Sigmoid colon (tissue), 7 donors: ENCODE measurements around the gene RRP1B. TPM values are rescaled to one million over a fixed set of nuclear protein-coding genes. Genes with fewer than 3 reads are reported as not detected.

Experiments
- DNase-seq: peaks from one replicate; pipeline ENCODE4 v3.0.0-alpha.2; 2019
- H3K27ac ChIP-seq, 4 donors: fragments of 200-600 bp; sonication (generic); one replicate each; pipeline ENCODE4 v1.5.1; 2016 to 2019; ENCODE audit warnings: mild to moderate bottlenecking in 1 of 4
- H3K27me3 ChIP-seq, 3 donors: fragments of 200-600 bp; sonication (generic); one replicate each; pipeline ENCODE4 v1.5.1; 2019; ENCODE audit warnings: mild to moderate bottlenecking in 1 of 3
- H3K36me3 ChIP-seq, 4 donors: fragments of 200-600 bp; sonication (generic); one replicate each; pipeline ENCODE4 v1.5.1; 2016 to 2019
- H3K4me1 ChIP-seq, 4 donors: fragments of 200-600 bp; sonication (generic); one replicate each; pipeline ENCODE4 v1.5.1; 2017 to 2019
- H3K4me3 ChIP-seq, 4 donors: fragments of 200-600 bp; sonication (generic); one replicate each; pipeline ENCODE4 v1.5.1; 2017 to 2019; ENCODE audit warnings: mild to moderate bottlenecking in 2 of 4, moderate library complexity in 1 of 4
- H3K9me3 ChIP-seq, 4 donors: fragments of 200-600 bp in 3 of 4; sonication (generic) in 3 of 4; one replicate each; pipeline versions ENCODE4 v1.5.1 to v1.6.1; 2013 to 2019
- EP300 ChIP-seq, 4 donors: sonication (generic); formaldehyde crosslinking; IDR thresholded peaks; one replicate each; pipeline ENCODE4 v1.6.1; 2017; ENCODE audit warnings: antibody characterized with exemption in 4 of 4
- POLR2A ChIP-seq, 2 donors: fragments of 450-650 bp; IDR thresholded peaks; one replicate each; pipeline ENCODE4 v1.6.1; 2016; ENCODE audit warnings: antibody characterized with exemption in 2 of 2, mild to moderate bottlenecking in 2 of 2, moderate library complexity in 2 of 2
- POLR2AphosphoS5 ChIP-seq, 4 donors: sonication (generic); formaldehyde crosslinking; IDR thresholded peaks; one replicate each; pipeline ENCODE4 v1.6.1; 2017; ENCODE audit warnings: antibody characterized with exemption in 4 of 4
- WGBS, 2 donors: extraction: QIAGEN DNeasy Blood & Tissue Kit; methylation state at CpG; one replicate each; pipeline ENCODE4 v1.1.7; 2013; 5-methylcytosine and 5-hydroxymethylcytosine counted together
- intact Hi-C: fragments of 100-400 bp; cut with DNase I; formaldehyde crosslinking; loops from one replicate; pipeline ENCODE4 v1.15.1; 2023
- polyA plus RNA-seq, 3 donors: library from polyadenylated mRNA; stranded (reverse); fragments of 200-250 nt; gene quantifications; one replicate each; pipeline ENCODE4 v1.2.3, GENCODE V29; 2013
- total RNA-seq, 4 donors: library from RNA; depleted of rRNA; stranded (reverse); fragments of >200 nt; gene quantifications; one replicate each; pipeline ENCODE4 v1.1.0, GENCODE V29; 2016
- TF ChIP-seq, protein P1 (sequence below), 4 experiments: fragments of 450-650 bp in 3 of 4; fragments of 200-600 bp in 1 of 4; IDR thresholded peaks; one replicate each; pipeline ENCODE4 v1.5.1; 2016 to 2019; ENCODE audit warnings: antibody characterized with exemption in 4 of 4, mild to moderate bottlenecking in 3 of 4, moderate library complexity in 2 of 4
- donor health status: healthy with polysubstance abuse.
- donor health status: Bipolar disorder and iron deficiency.
- donor health status: healthy.

Gene RRP1B
- total and polyA plus RNA-seq, 7 donors = 3.5 to 20.5 (median 15.2) TPM

DNA sequence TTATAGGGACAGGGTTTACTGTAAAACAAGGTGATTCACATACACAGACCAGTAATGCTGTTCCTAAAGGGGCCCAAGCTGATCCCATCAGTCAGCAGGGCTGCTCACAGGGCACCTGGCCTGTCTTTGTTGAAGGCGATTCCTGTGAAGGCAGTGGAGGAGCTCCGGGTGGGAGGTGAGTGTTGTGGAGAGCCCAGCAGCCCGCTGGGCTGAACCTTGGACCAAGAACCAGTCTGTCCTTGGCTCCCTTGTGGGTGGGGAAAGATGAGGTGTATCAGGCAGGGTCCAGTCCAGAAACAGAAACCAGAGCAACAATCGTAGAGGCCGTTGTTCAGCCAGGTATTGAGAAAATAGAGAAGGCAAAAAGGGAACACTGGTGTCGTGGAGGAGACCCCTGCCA lies 72.1 kb downstream of the RRP1B start:
- intact Hi-C loops = no loop called here
- H3K4me1 ChIP-seq = peaks cover 0 to 54% (median 40%) of the 10 kb centered on the region in 4 donors
- H3K9me3 ChIP-seq = no peaks in the 10 kb centered on the region
- TF ChIP-seq EP300 (IDR thresholded peaks at IDR 0.05) = no peak
- no peak for TF ChIP-seq POLR2A (IDR thresholded peaks at IDR 0.05)
- TF ChIP-seq, protein P1, sequence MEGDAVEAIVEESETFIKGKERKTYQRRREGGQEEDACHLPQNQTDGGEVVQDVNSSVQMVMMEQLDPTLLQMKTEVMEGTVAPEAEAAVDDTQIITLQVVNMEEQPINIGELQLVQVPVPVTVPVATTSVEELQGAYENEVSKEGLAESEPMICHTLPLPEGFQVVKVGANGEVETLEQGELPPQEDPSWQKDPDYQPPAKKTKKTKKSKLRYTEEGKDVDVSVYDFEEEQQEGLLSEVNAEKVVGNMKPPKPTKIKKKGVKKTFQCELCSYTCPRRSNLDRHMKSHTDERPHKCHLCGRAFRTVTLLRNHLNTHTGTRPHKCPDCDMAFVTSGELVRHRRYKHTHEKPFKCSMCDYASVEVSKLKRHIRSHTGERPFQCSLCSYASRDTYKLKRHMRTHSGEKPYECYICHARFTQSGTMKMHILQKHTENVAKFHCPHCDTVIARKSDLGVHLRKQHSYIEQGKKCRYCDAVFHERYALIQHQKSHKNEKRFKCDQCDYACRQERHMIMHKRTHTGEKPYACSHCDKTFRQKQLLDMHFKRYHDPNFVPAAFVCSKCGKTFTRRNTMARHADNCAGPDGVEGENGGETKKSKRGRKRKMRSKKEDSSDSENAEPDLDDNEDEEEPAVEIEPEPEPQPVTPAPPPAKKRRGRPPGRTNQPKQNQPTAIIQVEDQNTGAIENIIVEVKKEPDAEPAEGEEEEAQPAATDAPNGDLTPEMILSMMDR (IDR thresholded peaks at IDR 0.05) = no peak
- TF ChIP-seq POLR2AphosphoS5 (IDR thresholded peaks at IDR 0.05) = no peak
- H3K27ac ChIP-seq = peak overlapping the region in 1 of 4 donors; percentile 48
- no peaks in the 10 kb centered on the region for H3K27me3 ChIP-seq
- 26 to 72% methylated on average over 6 of the region's 6 CpGs for WGBS, 2 donors
- peaks cover 0 to 9% (median 0%) of the 10 kb centered on the region in 4 donors for H3K36me3 ChIP-seq
- DNase-seq = no peak
- H3K4me3 ChIP-seq = no peak overlapping the region

DNA sequence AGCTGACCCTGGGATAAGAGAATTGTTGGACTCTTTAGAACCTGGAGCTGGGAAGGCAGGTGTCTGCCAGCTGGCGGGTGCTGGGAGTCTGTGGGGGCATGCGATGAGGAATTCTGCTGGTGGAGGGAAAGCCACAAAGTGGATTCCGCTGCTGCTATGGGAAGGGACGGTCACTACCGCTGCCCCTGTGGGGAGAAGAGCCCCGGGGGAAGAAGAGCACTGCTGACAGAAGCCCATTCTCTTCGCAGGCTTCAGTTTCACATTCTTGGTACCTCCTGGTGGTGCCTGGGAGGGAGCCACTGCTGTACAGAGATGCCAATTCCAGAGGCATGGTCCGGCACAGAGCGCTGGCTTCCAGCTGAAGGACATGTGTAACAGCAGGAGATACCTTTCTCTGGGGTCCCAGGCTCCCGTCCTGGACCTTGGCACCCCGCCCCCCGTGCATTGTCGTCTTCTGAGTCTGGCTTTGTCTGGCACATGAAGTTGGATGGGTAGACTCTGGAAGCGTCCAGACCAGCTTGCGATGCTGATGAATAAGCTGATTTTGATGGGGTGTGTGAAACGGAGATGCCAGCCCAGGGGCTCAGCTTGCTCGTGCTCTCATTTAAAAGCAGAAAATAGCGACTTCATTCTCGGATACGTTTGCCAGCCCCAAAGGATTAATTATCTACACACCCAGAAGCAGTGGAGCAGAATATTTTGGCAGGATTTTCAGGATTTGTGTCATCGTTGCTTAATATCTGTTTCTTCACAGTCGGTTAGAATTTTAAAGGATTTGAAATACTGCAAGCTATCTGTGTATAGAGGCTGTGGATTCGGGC lies 72.7 kb downstream of the RRP1B start:
- intact Hi-C loops = no loop called here
- Histone ChIP-seq H3K4me1 (peaks cover 0 to 48% (median 34%) of the 10 kb centered on the region in 4 donors), H3K9me3 (no peaks in the 10 kb centered on the region), H3K27me3 (no peaks in the 10 kb centered on the region), H3K36me3 (peaks cover 0 to 12% (median 0%) of the 10 kb centered on the region in 4 donors), H3K4me3 (no peak overlapping the region), H3K27ac (peak overlapping the region in 2 of 4 donors; percentile 32 to 48)
- 86% methylated on average over 23 of the region's 23 CpGs for WGBS, 2 donors
- TF ChIP-seq POLR2A (IDR thresholded peaks at IDR 0.05) = no peak
- TF ChIP-seq EP300 (IDR thresholded peaks at IDR 0.05) = no peak
- TF ChIP-seq POLR2AphosphoS5 (IDR thresholded peaks at IDR 0.05) = no peak
- TF ChIP-seq, protein P1 (IDR thresholded peaks at IDR 0.05) = no peak
- DNase-seq = no peak

DNA sequence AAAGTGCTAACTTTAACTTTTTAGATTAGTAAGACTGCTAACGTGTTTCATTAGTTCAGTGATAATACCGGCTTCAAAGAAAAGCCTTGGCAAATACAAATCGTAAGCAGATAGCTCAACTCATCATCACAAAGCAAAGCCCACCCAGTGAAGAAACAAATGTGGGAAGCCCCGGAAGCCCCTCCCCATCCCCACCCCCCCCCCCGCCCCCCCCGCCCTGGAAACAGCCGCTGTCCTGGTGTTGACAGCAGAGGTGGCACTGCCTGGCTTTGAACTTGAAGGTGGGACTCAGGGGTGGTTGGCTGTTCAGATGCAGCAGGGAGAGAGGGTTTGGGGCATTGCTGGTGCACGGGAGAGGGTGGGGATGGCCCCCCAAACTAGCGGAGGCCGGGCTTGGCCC lies 73.7 kb downstream of the RRP1B start:
- TF ChIP-seq, protein P1 (IDR thresholded peaks at IDR 0.05) = no peak
- TF ChIP-seq EP300 (IDR thresholded peaks at IDR 0.05) = no peak
- no peak for TF ChIP-seq POLR2AphosphoS5 (IDR thresholded peaks at IDR 0.05)
- no peak for TF ChIP-seq POLR2A (IDR thresholded peaks at IDR 0.05)
- H3K36me3 ChIP-seq = peaks cover 0 to 20% (median 0%) of the 10 kb centered on the region in 4 donors
- DNase-seq = no peak
- no peaks in the 10 kb centered on the region for H3K27me3 ChIP-seq
- peaks cover 0 to 38% (median 25%) of the 10 kb centered on the region in 4 donors for H3K4me1 ChIP-seq
- intact Hi-C loops = no loop called here
- WGBS, 2 donors = 38 to 46% methylated on average over 10 of the region's 10 CpGs
- peak overlapping the region in 2 of 4 donors; percentile 34 to 48 for H3K27ac ChIP-seq
- no peak overlapping the region for H3K4me3 ChIP-seq
- no peaks in the 10 kb centered on the region for H3K9me3 ChIP-seq

DNA sequence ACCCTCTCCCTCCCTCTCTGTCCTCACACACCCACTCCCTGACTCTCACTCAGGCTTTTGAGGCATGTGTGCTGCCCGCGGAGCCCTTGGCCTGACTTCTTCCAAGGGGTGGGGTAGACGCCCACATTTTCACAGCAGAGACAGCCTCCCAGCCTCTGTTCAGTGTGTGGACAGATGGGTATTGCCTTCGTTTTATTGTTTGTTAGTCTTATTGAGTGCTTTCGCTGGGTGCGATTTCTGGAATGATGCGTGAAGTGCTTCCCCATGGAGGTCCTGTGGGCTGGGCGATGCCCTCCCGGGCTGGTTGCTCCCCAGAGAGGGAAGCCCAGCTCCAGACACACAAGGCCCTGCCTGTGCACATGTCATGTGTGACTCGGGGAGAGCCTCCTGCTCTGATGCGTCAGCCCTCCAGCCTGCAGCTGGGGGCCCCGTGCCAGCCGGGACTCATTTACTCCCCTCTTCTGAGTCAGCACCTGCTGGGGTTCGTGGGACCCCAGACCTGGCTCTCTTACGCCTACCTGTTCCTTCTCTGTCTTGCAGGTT lies 74.2 kb downstream of the RRP1B start:
- no peak for TF ChIP-seq POLR2A (IDR thresholded peaks at IDR 0.05)
- TF ChIP-seq, protein P1 (IDR thresholded peaks at IDR 0.05) = no peak
- TF ChIP-seq POLR2AphosphoS5 (IDR thresholded peaks at IDR 0.05) = no peak
- TF ChIP-seq EP300 (IDR thresholded peaks at IDR 0.05) = no peak
- Histone ChIP-seq H3K4me3 (no peak overlapping the region), H3K27me3 (no peaks in the 10 kb centered on the region), H3K9me3 (no peaks in the 10 kb centered on the region), H3K36me3 (peaks cover 0 to 20% (median 0%) of the 10 kb centered on the region in 4 donors), H3K4me1 (peaks cover 0 to 33% (median 21%) of the 10 kb centered on the region in 4 donors), H3K27ac (peak overlapping the region in 2 of 4 donors; percentile 34 to 48)
- no peak for DNase-seq
- WGBS, 2 donors = 13 to 50% methylated on average over 15 of the region's 15 CpGs
- intact Hi-C loops = no loop called here
